B cell (primary cell): ENCODE results near the gene OR2C3. TPM values are rescaled to one million over a fixed set of nuclear protein-coding genes. Genes with fewer than 3 reads are reported as not detected.

ENCODE experiments used
- ATAC-seq: fragments of 200-7000 bp; cut with Tn5 transposase; one replicate; pipeline ENCODE4 v1.10.0; 2021; ENCODE audit warnings: low read depth, mild to moderate bottlenecking, moderate number of reproducible peaks, moderate library complexity
- CTCF ChIA-PET: fragments of 350-600 bp; sonication (Branson Sonifier 250); formaldehyde crosslinking; loops from one replicate; lab custom pipeline; 2021; ENCODE audit warnings: antibody characterized with exemption, inconsistent platforms; lab: Charles Lee
- POLR2A ChIA-PET: fragments of 350-600 bp; sonication (Branson Sonifier 250); formaldehyde crosslinking; loops from one replicate; lab custom pipeline; 2021; ENCODE audit warnings: antibody characterized with exemption; lab: Charles Lee
- DNase-seq: peaks from one replicate; pipeline ENCODE4 v3.0.0; 2013
- H2AFZ ChIP-seq: 2 replicates; pipeline ENCODE4 v1.6.1; 2012; ENCODE audit warnings: mild to moderate bottlenecking, low read depth, low read length; ENCODE audit not compliant: insufficient read depth, poor library complexity, severe bottlenecking
- H3K27ac ChIP-seq, 2 donors: 1 replicate in 1 of 2; 2 replicates in 1 of 2; pipeline ENCODE4 v1.5.1; 2012 to 2013; ENCODE audit warnings: low read length in 2 of 2, mild to moderate bottlenecking in 2 of 2, moderate library complexity in 1 of 2
- H3K27me3 ChIP-seq, 4 experiments: fragments of 200-600 bp in 1 of 4; sonication (generic) in 1 of 4; replicated peaks in 1 of 4; 1 replicate in 2 of 4; 2 replicates in 2 of 4; pipeline versions ENCODE4 v1.6.1 to v1.7.0; 2013 to 2016; ENCODE audit warnings: low read length in 3 of 4, mild to moderate bottlenecking in 2 of 4, mixed read lengths in 1 of 4, moderate library complexity in 1 of 4; ENCODE audit not compliant: insufficient read depth in 4 of 4, control insufficient read depth in 3 of 4; ENCODE audit errors: control extremely low read depth in 1 of 4
- H3K36me3 ChIP-seq, 2 experiments: replicated peaks in 1 of 2; 1 replicate in 1 of 2; 2 replicates in 1 of 2; pipeline versions ENCODE4 v1.6.1 to v1.7.1; 2013; ENCODE audit warnings: low read length in 1 of 2; ENCODE audit not compliant: insufficient read depth in 2 of 2, control insufficient read depth in 1 of 2; ENCODE audit errors: control extremely low read depth in 1 of 2, extremely low read depth in 1 of 2
- H3K4me1 ChIP-seq, 2 donors: fragments of 200-600 bp in 1 of 2; sonication (generic) in 1 of 2; 1 replicate in 1 of 2; 2 replicates in 1 of 2; pipeline versions ENCODE4 v1.5.1 to v1.6.1; 2013 to 2017; ENCODE audit warnings: low read length in 2 of 2; ENCODE audit not compliant: control insufficient read depth in 2 of 2, insufficient read depth in 2 of 2
- H3K4me2 ChIP-seq: replicated peaks from 2 replicates; pipeline ENCODE3; 2012; ENCODE audit warnings: mild to moderate bottlenecking, low read depth, low read length; ENCODE audit not compliant: poor library complexity, severe bottlenecking
- H3K4me3 ChIP-seq, 5 experiments: fragments of 200-600 bp in 1 of 5; sonication (generic) in 1 of 5; 1 replicate in 3 of 5; 2 replicates in 2 of 5; pipeline versions ENCODE4 v1.5.1 to v1.7.0; 2011 to 2016; ENCODE audit warnings: low read length in 4 of 5, mild to moderate bottlenecking in 4 of 5, low read depth in 2 of 5, control low read depth in 1 of 5, moderate library complexity in 1 of 5; ENCODE audit not compliant: insufficient read depth in 1 of 5; ENCODE audit errors: control extremely low read depth in 1 of 5, extremely low read depth in 1 of 5
- H3K79me2 ChIP-seq: fragments of 200-600 bp; sonication (generic); one replicate; pipeline ENCODE4 v1.6.0; 2016; ENCODE audit warnings: low read length; ENCODE audit not compliant: control insufficient read depth, insufficient read depth
- H3K9ac ChIP-seq: fragments of 200-600 bp; sonication (generic); 2 replicates; pipeline ENCODE4 v1.6.1; 2017; ENCODE audit warnings: mild to moderate bottlenecking, low read length, moderate library complexity
- H3K9me3 ChIP-seq, 3 donors: one replicate each; pipeline versions ENCODE4 v1.6.1 to v1.7.1; 2013; ENCODE audit warnings: low read length in 2 of 3; ENCODE audit not compliant: control insufficient read depth in 2 of 3, insufficient read depth in 1 of 3; ENCODE audit errors: control extremely low read depth in 1 of 3
- H4K20me1 ChIP-seq: 2 replicates; pipeline ENCODE4 v1.6.0; 2012; ENCODE audit warnings: mild to moderate bottlenecking, low read length; ENCODE audit not compliant: insufficient read depth, control insufficient read depth, poor library complexity, severe bottlenecking
- H3K27ac Mint-ChIP-seq: one replicate; pipeline ENCODE4 v1.8.0; 2021; ENCODE audit warnings: mixed read lengths
- H3K27me3 Mint-ChIP-seq: one replicate; pipeline ENCODE4 v1.8.0; 2021; ENCODE audit warnings: mixed read lengths
- H3K4me1 Mint-ChIP-seq: one replicate; pipeline ENCODE4 v1.8.0; 2021; ENCODE audit warnings: mixed read lengths
- H3K4me3 Mint-ChIP-seq: one replicate; pipeline ENCODE4 v1.8.0; 2021; ENCODE audit warnings: mixed read lengths
- H3K9me3 Mint-ChIP-seq: one replicate; pipeline ENCODE4 v1.8.0; 2022; ENCODE audit warnings: mixed read lengths; ENCODE audit not compliant: insufficient read depth
- EZH2 ChIP-seq: IDR thresholded peaks from 2 replicates; pipeline ENCODE4 v1.6.1; 2012; ENCODE audit warnings: borderline replicate concordance, low read depth, mild to moderate bottlenecking, moderate library complexity, low read length; ENCODE audit not compliant: insufficient read depth, poor library complexity, severe bottlenecking
- WGBS: methylation state at CpG from one replicate; pipeline ENCODE4 v1.1.5; 2013; ENCODE audit warnings: missing lambda C conversion rate; ENCODE audit not compliant: insufficient coverage; 5-methylcytosine and 5-hydroxymethylcytosine counted together
- intact Hi-C: fragments of 100-400 bp; cut with micrococcal nuclease; formaldehyde crosslinking; loops from one replicate; pipeline ENCODE4 v1.10.0; 2022
- polyA plus RNA-seq: library from polyadenylated mRNA; depleted of rRNA; stranded (reverse); fragments of >200 nt; gene quantifications from 2 replicates; pipeline ENCODE4 v1.2.3, GENCODE V29; 2012
- total RNA-seq, 2 donors: library from RNA; stranded (reverse); fragments of 120-200 nt in 1 of 2; gene quantifications; 1 replicate in 1 of 2; 2 replicates in 1 of 2; pipeline versions ENCODE4 v1.2.3 to v1.2.4, GENCODE V29; 2013 to 2022
- TF ChIP-seq, protein P1 (sequence below): fragments of 200-600 bp; IDR thresholded peaks from one replicate; pipeline ENCODE4 v1.8.0; 2022; ENCODE audit warnings: antibody characterized with exemption, mild to moderate bottlenecking

The OR2C3 gene
- total and polyA plus RNA-seq, 2 donors (not counting 1 experiment from before 2014, with no cell fraction given): not detected

DNA sequence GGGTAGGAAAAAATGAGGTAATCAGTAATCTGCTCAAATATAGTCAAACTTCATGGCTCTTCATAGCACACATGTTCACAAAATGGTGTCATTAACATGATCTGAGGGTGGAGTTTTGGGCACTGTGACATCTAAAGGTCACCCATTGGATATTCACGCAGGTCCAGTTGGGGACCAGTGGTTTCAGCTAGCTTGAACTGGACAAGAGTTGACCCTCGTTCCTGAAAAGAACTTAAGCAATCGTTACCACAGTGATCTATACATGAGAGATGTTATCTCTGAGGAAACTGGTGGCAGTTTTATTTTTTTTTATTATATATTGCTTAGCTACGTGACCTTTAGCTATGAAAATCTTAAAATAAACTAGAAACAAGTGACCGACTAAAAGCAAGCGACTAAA is 3.0 kb upstream of the OR2C3 start:
- Histone ChIP-seq H3K9ac (no peak overlapping the region), H3K4me3 (no peak overlapping the region), H3K79me2 (no peaks in the 10 kb centered on the region), H3K4me1 (peaks cover 2 to 3% of the 10 kb centered on the region in 2 donors), H3K4me2 (no peak overlapping the region), H2AFZ (no peak overlapping the region), H3K27me3 (peaks cover 0 to 5% (median 0%) of the 10 kb centered on the region in 4 experiments), H3K36me3 (no peaks in the 10 kb centered on the region), H3K9me3 (no peaks in the 10 kb centered on the region), H3K27ac (no peak overlapping the region), H4K20me1 (no peaks in the 10 kb centered on the region)
- ChIA-PET CTCF (no interaction called here), POLR2A (no interaction called here)
- peaks cover 2% of the 10 kb centered on the region for H3K9me3 Mint-ChIP-seq
- no peak overlapping the region for H3K27ac Mint-ChIP-seq
- peaks cover 24% of the 10 kb centered on the region for H3K27me3 Mint-ChIP-seq
- 92% methylated on average over 3 of the region's 6 CpGs for WGBS
- intact Hi-C loops: no loop called here
- peaks cover 4% of the 10 kb centered on the region for H3K4me1 Mint-ChIP-seq
- TF ChIP-seq, protein P1, sequence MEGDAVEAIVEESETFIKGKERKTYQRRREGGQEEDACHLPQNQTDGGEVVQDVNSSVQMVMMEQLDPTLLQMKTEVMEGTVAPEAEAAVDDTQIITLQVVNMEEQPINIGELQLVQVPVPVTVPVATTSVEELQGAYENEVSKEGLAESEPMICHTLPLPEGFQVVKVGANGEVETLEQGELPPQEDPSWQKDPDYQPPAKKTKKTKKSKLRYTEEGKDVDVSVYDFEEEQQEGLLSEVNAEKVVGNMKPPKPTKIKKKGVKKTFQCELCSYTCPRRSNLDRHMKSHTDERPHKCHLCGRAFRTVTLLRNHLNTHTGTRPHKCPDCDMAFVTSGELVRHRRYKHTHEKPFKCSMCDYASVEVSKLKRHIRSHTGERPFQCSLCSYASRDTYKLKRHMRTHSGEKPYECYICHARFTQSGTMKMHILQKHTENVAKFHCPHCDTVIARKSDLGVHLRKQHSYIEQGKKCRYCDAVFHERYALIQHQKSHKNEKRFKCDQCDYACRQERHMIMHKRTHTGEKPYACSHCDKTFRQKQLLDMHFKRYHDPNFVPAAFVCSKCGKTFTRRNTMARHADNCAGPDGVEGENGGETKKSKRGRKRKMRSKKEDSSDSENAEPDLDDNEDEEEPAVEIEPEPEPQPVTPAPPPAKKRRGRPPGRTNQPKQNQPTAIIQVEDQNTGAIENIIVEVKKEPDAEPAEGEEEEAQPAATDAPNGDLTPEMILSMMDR: no peak
- no peak for TF ChIP-seq EZH2
- ATAC-seq (no peak), DNase-seq (no peak)
- no peak overlapping the region for H3K4me3 Mint-ChIP-seq

DNA sequence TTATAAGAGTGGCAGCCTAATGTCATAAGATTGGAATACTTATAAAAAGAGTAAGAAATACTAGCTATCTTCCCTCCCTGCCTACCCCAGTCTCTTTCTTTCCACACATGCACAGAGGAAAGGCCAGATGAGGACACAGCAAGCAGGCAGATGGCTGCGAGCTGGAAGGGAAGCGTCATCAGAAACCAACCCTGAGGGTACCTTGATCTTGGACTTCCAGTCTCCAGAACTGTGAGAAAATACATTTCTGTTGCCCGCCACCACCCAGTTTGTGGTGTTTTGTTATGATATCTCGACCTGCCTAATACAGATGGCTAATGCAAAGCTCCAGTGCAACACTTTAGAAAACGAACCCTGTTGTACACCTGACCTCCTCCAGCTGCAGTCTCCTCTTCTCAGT is 2.3 kb upstream of the OR2C3 start:
- no peak overlapping the region for H3K9ac ChIP-seq
- peaks cover 2 to 3% of the 10 kb centered on the region in 2 donors for H3K4me1 ChIP-seq
- Mint-ChIP-seq H3K27me3 (peaks cover 24% of the 10 kb centered on the region), H3K4me3 (no peak overlapping the region), H3K27ac (no peak overlapping the region), H3K4me1 (peaks cover 4% of the 10 kb centered on the region), H3K9me3 (peaks cover 2% of the 10 kb centered on the region)
- no peaks in the 10 kb centered on the region for H3K79me2 ChIP-seq
- DNase-seq (no peak), ATAC-seq (no peak)
- CTCF ChIA-PET: no interaction called here
- H4K20me1 ChIP-seq: no peaks in the 10 kb centered on the region
- H3K9me3 ChIP-seq: no peaks in the 10 kb centered on the region
- no peak overlapping the region for H3K4me2 ChIP-seq
- H3K27me3 ChIP-seq: peaks cover 0 to 5% (median 0%) of the 10 kb centered on the region in 4 experiments
- H2AFZ ChIP-seq: no peak overlapping the region
- intact Hi-C loops: no loop called here
- WGBS: 86% methylated on average over 5 of the region's 5 CpGs
- H3K4me3 ChIP-seq: no peak overlapping the region
- POLR2A ChIA-PET: no interaction called here
- H3K27ac ChIP-seq: no peak overlapping the region
- H3K36me3 ChIP-seq: no peaks in the 10 kb centered on the region
- TF ChIP-seq EZH2: no peak
- TF ChIP-seq, protein P1: no peak
